OCI-LY7 (cell line): ENCODE results near the gene CFAP57.

Experiments
- CTCF ChIP-seq: fragments of 200-600 bp; sonication (generic); conservative IDR thresholded peaks from 2 replicates; pipeline ENCODE4 v1.5.1; 2014; ENCODE audit warnings: mild to moderate bottlenecking, antibody characterized with exemption, low read length, moderate library complexity, mixed read lengths
- EZH2phosphoT487 ChIP-seq: fragments of 200-600 bp; sonication (generic); IDR thresholded peaks from 2 replicates; pipeline ENCODE4 v1.6.1; 2018; ENCODE audit warnings: low read depth, borderline replicate concordance, mild to moderate bottlenecking, mixed run types, antibody characterized with exemption, low read length, moderate library complexity, mixed read lengths

GRCh38 chr1:43220905-43221778, 49.0 kb downstream of the CFAP57 start:
- TF ChIP-seq CTCF (no peak), EZH2phosphoT487 (no peak)
